ENCODE data around the gene LRP8.

Gene LRP8

DNA sequence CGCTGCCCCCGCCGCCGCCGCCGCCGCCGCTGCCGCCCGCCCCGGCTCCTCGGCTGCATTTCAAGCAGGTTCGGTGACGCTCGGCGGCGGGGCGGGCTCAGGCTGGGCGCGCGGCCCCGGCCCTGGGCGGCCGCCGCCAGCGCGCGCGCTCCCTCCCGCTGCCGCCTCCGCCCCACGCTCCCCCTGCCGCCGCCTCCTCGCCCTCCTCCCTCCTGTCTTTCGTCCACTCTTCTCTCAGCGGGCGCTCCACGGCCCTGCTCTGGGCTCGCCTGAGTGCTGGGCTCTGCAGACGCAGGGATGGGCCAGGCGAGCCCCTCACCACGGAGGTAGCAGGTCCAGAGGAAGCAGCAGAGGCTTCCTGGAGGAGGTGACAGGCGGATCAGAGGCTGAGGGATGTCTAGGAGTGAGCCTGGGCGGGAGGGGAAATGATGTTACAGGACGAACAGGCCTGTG, at the start of gene LRP8:
TSS of gene LRP8 (minus strand) at position 62 of the 453 bp plus-strand sequence. CDS start 158 bp downstream, outside the sequence.
- DNase-seq (ENCODE audit: low read depth in 3 of 3): peak; percentile 66 to 69 (median 69)

DNA sequence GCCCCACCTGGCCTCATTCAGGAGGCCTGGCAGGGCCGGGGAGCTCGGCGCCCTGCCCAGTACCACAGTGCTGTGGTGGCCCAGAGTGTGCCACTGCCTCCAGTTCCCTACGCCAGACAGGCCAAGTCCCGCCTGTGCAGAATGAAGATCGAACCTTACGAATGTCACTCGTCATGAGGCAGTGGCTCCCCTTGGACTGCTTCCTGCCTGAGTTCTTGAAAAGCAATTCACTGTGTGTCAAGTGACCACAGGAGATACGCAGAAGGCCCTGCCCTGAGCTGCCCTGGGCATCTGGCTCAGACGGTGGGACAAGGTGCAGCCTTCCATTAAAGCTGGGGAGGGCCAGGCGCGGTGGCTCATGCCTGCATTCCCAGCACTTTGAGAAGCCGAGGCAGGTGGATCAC, 49.6 kb upstream of the LRP8 start:
- no peak for DNase-seq (ENCODE audit: low read depth in 3 of 3)

DNA sequence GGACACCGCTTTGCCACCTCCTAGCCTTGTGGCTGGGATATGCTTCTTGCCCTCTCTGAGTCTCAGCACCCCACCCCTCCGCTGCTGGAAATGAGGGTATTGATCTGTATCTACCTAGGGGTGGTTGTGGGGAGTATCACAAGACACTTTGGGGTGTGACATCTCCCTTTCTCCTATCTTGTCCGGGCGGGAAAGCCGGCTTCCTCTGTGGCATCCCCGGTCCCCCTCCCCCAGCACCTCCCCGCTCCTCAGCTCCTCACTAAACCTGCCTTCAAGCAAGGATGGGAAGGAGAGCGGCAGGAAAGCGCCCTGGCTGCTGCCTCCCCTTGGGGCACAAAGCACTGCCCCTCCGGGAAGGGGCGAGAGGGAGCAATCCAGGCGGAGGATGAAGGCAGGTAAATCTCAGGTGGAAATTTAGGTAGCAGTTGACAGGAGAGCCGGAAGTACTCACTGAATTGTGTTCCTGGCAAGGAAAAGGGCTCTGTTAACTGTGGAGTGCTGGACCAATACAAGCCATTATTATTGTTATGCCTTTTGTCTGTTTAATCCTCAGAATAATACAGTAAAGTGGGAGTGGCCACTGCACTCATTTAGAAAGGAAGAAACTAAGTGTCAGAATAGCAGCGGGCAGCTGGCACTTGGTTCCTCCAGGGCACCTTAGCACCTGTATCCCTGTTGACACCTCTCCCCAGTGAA, 49.0 kb upstream of the LRP8 start:
- no peak for DNase-seq (ENCODE audit: low read depth in 3 of 3)

DNA sequence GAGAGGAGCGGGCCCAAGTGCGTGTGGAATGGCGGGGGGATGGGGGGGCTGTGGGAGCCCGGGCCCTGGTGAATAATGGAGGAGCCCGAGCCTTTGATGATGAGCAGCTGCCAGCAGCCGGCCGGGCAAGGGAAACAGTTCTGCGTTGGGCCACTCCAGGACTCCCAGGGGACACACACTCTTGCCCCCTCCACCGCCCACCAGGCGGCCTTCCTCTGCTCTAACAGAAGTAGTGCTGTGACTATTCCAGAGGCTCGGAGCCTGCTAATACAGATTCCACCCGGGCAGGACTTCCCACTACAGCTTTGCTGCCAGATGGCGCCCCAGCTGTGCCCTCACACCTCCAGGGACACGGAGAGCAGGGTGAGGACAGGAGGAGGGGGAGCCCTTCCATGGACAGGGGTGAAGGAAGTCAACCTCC, 48.2 kb upstream of the LRP8 start:
- no peak for DNase-seq (ENCODE audit: low read depth in 3 of 3)

DNA sequence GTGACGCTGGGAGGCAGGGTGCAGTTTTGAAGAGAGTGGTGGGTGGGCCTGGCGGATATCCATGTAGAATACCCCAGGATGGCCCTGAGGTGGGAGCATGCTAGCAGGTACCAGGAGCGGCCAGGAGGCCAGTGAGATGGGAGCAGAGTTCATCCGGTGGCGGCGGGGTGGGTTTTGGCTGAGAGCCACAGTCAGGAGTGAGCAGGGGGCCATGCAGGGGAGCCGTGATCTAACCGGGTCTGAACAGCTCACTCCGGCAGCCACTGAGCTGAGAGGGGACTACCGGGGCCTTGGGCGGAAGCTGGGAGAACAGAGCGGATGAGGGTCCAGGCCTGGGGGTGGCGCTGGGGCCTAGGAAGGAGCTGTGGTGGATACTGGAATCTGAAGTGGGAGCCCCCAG, 47.6 kb upstream of the LRP8 start:
- no peak for DNase-seq (ENCODE audit: low read depth in 3 of 3)

- DNase-seq (ENCODE audit: low read depth in 3 of 3): no peak
These were observed 45.4 kb upstream of the LRP8 start for GRCh38 chr1:53373246-53373645.

- DNase-seq (ENCODE audit: low read depth in 3 of 3): no peak
These were observed 44.7 kb upstream of the LRP8 start for GRCh38 chr1:53372501-53372951.

GRCh38 chr1:53371851-53372250, 44.0 kb upstream of the LRP8 start:
- no peak for DNase-seq (ENCODE audit: low read depth in 3 of 3)

DNA sequence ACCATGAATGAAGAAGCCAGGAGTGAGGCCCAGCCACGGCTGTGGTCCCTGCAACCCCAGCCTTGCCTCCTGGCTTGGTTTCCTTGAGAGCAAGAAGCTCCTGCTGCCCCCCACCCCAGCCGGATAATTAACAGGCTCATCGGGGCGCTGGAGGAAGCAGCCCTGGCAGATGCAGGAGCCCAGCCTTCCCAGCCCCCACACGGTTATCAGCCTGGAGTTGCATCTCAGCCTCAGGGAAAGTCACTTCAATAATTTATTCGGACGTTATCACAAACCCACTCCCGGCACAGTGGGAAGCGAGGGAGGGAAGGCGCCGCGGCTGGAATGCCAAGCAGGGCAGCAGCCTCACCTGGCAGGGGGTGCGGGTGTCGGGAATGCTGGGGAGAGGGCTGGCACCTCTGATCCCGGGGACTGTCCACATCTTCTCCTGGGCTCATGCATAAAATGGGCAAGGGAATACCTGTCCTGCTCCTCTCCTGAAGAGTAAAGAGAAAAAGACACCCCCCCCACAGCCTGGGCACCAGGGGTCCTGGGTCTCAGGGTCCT, 43.3 kb upstream of the LRP8 start:
- no peak for DNase-seq (ENCODE audit: low read depth in 3 of 3)

DNA sequence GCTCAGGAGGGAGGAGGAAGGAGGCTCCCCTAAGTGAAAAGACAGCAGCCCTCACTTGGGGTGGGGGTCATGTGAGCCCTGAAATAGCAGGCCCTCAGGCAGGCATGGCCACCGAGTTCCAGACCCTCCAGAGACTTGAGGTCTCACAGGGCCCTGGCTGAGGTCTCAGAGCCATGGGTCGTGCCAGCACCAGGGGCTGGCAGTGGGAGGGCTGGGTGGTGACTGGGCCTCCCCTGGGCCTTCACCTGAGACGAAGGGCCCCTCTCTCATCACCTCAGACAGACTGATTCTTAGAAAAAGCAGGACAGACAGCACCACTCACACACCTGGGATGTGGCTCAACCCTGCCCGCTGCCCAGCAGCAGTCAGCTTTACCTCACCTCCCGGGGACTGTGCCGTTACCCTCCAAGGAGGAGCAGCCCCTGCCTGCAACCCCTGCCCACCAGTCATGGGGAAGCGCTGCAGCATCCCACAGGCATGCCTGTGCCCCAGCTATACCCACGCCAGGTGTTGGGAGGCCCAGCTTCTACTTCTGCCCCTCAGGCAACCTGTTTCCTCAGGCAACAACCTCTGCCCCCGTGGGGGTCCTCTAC, 42.6 kb upstream of the LRP8 start:
- DNase-seq (ENCODE audit: low read depth in 3 of 3): no peak

- no peak for DNase-seq (ENCODE audit: low read depth in 3 of 3)
These were observed 41.9 kb upstream of the LRP8 start for GRCh38 chr1:53369761-53370160.

GRCh38 chr1:53369034-53369750, 41.3 kb upstream of the LRP8 start:
- no peak for DNase-seq (ENCODE audit: low read depth in 3 of 3)

- DNase-seq (ENCODE audit: low read depth in 3 of 3): no peak
These were observed 40.6 kb upstream of the LRP8 start for GRCh38 chr1:53368314-53369033.

GRCh38 chr1:53367503-53368313, 39.8 kb upstream of the LRP8 start:
- DNase-seq (ENCODE audit: low read depth in 3 of 3): no peak

- no peak for DNase-seq (ENCODE audit: low read depth in 3 of 3)
These were observed 39.1 kb upstream of the LRP8 start for GRCh38 chr1:53366901-53367502.

GRCh38 chr1:53365437-53366063, 37.7 kb upstream of the LRP8 start:
- no peak for DNase-seq (ENCODE audit: low read depth in 3 of 3)

- DNase-seq (ENCODE audit: low read depth in 3 of 3): no peak
These were observed 35.2 kb upstream of the LRP8 start for GRCh38 chr1:53362851-53363642.

DNA sequence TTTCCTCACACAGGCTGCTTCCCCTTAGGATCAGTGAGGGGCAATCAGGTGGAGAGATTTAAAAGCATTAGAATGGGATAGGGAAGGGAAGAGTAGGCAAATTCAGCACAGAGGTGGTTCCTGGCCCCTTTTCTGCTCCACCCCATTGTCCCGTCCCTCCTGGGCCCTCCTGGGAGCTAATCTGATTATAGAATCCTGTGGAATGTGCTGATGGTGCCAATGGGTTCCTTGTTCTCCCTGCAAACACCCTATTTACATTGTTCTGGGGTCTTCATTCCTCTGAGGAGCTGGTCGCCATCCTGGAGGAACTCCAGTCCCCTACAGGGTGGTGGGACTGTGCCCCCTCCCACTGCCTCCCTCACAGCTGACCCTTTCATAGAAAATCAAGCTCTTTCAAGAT, 34.4 kb upstream of the LRP8 start:
- no peak for DNase-seq (ENCODE audit: low read depth in 3 of 3)

DNA sequence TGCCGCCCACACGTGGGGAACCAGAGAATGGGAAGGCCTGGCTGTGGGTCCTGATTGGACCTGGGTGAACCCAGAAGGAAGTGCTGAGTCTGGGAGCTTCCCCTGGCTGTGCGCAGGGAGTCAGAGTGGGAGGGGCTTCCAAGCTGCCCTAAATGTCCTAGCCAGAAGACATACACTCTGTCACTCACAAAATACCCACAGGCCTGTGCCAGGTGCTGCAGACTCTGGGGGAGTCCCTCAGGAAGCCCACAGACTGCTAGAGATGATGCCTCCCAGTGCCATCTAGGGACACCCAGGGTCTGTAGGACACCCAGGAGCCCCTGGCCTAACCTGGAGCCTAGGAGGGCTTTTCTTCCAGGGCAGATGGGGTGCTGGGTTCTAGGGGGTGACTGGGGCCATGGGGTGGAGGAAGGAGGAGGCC, 33.7 kb upstream of the LRP8 start:
- no peak for DNase-seq (ENCODE audit: low read depth in 3 of 3)

All from stimulated activated CD4-positive, alpha-beta T cell treated with anti-CD3 and anti-CD28 coated beads, TNF-alpha, amount 100 ng/mL, for 4 hours (primary cell).